Femur (tissue), 1 donor: Measurements from ENCODE around the gene NARS2.

Experiments
- DNase-seq: peaks from one replicate; pipeline ENCODE4 v3.0.0-alpha.2; 2017

Gene NARS2

GRCh38 chr11:78403781-78404180 lies 170.9 kb downstream of the NARS2 start:
- DNase-seq = no peak

GRCh38 chr11:78402847-78403246 lies 171.8 kb downstream of the NARS2 start:
- DNase-seq = no peak

- DNase-seq = no peak
These were observed 174.0 kb downstream of the NARS2 start for GRCh38 chr11:78400702-78401101.

- no peak for DNase-seq
These were observed 174.5 kb downstream of the NARS2 start for GRCh38 chr11:78400116-78400515.

GRCh38 chr11:78399136-78399535 lies 175.5 kb downstream of the NARS2 start:
- no peak for DNase-seq

- DNase-seq = no peak
These were observed 175.9 kb downstream of the NARS2 start for GRCh38 chr11:78398715-78399114.

- no peak for DNase-seq
These were observed 177.3 kb downstream of the NARS2 start for GRCh38 chr11:78397398-78397797.

- DNase-seq = no peak
These were observed 179.1 kb downstream of the NARS2 start for GRCh38 chr11:78395597-78395996.

GRCh38 chr11:78392854-78393253 lies 181.8 kb downstream of the NARS2 start:
- DNase-seq = no peak

GRCh38 chr11:78391424-78391823 lies 183.2 kb downstream of the NARS2 start:
- no peak for DNase-seq

GRCh38 chr11:78390809-78391208 lies 183.9 kb downstream of the NARS2 start:
- DNase-seq = no peak

GRCh38 chr11:78386215-78386941 lies 188.3 kb downstream of the NARS2 start:
- DNase-seq = no peak
